GM19351 (cell line): ENCODE data around the gene TLX1.
"Not testable (repeated sequence)": the region's sequence is repeated elsewhere in the genome, so short reads cannot be mapped to it uniquely, and the experiment has no call there.

Experiments used
- ATAC-seq: cut with Tn5 transposase; IDR thresholded peaks from one replicate; pipeline ENCODE4 v1.9.1; 2021; ENCODE audit warnings: mild to moderate bottlenecking, moderate library complexity; ENCODE audit not compliant: unreplicated experiment

TLX1 gene

DNA sequence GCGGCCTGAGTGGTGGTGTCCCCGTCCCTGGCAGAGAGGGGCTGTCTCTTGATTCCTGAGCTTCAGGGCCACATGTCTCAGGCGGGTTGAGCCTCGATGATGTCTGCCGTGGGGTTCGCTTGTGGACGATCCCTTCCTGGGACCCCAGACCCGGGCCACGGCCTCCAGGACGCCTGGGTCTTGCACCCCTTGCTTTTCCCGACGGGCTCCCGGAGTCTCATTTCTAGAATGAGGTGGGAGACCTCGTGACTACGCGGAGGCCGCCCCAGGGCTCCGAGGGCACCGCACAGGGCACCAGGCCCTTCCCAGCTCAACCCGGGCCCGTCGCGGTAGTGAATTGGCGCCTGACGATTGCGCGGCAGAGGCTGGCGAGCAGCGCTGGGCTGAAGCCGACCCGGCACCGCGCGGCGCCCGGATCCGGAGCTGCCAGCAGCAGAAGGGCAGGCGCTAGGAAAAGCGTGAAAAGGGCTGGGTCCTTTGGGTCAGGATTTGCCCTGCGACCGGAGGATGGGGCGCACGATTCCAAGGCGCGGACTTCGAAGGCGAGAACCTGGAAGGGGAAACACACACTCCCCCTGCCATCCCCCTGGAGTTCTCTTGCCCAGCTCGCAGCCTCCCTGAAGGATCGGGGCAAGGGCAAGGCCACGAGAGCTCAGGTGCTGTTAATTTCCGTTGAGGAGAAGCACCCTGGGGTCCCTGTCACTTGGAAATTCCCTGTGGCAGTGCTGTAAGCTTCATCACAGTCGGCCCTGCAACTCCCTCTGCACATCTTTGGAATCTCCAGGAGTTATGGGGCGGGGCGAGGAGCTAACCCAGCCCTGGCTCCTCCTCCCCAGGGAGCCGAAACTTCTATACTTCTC is 15.5 kb downstream of the TLX1 start:
- no peak for ATAC-seq

DNA sequence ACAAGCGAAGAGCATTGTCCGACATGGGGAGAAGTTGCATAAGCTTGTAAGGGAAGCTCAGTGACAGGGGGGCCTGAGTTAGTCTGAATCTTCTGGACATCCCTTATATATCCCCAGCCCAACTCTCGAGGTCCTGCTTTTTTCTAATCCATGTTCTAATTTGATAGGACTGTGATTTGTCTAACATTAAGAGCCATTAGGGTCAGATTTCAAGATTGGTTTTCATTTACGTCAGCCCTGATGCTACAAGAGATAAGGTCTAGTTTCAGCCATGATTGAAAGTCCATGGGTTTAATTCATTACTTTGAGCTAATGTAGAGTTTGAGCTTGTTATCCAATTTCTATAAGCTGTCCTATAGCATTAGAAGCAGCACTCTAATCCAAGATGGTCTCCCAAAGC is 20.3 kb downstream of the TLX1 start:
- ATAC-seq: no peak

DNA sequence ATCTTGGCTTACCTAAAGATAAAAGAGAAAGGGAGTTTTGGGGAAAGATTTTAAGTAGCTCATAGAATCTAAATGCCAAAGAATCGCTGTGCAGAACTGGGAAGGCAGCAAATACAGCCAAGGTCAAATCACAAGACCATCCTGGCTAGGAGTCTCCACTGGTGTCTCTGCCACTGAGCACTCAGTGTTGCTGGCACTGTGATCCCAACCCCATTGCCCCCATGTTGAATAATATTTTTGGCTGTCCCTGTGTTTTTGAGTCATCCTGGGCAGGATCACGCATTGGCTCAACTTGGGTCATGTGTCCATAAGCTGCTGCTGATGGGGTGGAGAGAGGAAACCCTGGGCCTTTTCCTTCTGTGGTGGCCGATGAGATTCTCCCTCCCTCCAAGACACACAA is 21.2 kb downstream of the TLX1 start:
- ATAC-seq: no peak

DNA sequence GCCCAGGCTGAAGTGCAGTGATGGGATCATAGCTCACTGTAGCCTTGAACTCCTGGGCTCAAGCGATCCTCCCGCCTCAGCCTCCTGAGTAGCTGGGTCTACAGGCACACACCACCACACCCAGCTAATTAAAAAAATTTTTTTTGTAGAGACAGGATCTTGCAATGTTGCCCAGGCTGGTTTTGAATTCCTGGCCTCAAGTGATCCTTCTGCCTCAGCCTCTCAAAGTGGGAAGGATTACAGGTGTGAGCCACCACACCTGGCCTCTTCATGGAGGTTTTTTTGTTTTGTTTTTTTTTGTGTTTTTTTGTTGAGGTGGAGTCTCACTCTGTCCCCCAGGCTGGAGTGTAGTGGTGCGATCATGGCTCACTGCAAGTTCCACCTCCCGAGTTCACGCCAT is 23.4 kb downstream of the TLX1 start:
- not testable (repeated sequence) for ATAC-seq

DNA sequence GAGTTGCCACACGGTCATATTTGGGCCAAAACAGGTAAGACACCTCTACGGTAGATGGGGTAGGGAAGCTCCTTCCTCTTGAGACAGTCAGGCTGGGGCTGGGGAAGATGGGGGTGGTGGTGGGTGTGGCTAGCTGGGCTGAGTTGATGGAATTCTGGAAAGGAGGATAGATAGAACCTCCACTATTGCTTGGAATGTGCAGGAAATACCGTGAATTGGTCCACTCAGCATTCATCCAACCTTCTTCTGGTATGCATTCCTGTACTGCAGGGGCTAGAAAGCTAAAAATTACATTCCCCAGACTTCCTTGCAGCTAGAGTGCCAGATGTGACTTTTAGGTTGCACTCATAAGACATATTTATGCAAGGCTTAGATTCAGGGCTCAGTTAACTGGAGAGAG is 24.8 kb downstream of the TLX1 start:
- no peak for ATAC-seq

DNA sequence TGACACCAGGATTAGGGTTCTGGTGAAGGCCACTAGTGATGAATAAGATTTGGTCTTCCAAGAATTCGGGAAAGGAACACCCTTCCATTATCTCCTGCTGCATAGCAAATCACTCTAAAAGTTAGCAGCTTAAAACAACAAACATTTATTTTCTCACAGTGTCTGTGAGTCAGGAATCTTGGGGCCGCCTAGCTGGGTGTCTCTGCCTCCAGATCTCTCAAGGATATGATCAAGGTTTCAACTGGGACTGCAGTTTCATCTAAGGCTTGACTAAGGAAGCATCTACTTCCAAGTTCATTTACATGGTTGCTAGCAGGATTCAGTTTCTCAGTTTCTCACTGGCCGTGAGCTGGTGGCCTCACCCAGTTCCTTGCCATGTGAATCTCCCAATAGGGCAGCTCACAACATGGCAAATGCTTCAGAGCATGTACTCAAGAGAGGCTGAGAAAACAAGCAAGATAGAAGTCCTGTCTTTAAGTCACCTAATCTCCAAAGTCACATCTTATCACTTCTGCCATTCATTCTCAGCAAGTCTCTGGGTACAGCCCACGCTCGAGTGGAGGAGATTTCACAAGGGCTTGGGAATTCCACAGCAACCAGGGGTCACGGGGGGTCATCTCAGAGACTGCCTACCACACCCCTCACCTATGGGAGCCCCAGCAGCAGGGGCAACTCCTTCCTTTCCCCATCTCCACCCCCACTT is 26.8 kb downstream of the TLX1 start:
- no peak for ATAC-seq

DNA sequence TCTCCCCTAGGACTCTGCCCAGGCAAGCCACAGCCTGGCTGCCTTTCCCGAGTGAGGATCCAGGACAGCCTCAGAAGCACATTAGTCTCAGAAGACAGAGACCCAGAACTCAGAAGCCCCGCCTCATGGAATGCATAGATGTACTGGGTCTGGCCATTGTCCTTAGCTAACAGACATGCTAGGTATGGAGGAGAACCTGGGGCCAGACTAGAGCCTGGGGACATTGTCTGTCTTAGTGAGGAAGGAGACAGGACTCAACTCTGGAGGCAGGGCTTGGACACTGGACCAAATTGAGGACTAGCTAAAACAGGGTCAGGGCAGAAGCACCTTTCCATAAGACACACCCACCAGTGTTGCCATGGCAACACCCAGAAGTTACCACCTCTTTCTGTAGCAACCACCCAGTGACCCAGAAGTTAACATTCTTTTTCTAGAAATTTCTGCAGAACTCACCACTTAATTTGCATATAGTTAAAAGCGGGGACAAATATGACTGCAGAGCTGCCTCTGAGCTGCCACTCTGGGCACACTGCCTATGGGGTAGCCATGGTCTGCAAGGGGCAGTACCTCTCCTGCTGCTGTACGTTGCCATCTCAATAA is 27.5 kb downstream of the TLX1 start:
- ATAC-seq: no peak

DNA sequence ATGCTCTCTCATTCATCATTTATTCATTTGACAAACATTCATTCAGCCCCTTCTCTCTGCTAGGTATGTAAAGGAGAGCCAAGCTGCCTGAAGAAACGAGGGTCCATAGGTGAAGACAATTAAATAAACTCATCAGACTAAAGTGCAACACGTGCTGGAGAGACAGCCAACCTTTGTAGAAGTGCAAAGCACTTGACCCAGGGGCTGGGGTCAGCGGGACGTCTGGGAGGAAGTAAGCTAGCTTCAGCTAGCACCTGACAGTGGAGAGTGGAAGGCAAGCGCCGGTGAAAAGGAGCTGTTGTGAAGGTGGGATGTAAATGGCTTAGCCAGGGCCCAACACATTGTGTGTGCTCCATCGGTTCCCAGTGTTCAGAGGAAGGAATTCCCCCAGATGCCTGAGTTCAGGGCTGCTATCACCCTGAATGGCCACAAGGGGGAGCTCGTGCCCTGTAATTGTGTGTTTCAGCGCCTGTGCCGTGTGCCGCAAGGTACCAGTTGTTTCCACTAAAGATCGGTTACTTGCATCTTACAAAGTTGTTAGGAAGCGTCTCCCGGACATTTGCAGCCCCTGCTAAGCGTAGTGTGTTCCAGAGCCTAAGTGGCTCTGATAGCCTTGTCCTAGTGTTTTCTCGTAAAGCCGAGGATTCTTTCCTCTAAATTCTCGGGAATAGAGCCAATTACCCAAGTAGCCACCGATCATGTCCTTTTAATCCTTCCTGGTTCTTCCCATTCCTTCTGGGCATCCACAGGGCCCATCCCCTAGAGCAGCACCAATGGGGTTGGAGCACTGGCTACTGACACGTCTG is 30.6 kb downstream of the TLX1 start:
- ATAC-seq: no peak

DNA sequence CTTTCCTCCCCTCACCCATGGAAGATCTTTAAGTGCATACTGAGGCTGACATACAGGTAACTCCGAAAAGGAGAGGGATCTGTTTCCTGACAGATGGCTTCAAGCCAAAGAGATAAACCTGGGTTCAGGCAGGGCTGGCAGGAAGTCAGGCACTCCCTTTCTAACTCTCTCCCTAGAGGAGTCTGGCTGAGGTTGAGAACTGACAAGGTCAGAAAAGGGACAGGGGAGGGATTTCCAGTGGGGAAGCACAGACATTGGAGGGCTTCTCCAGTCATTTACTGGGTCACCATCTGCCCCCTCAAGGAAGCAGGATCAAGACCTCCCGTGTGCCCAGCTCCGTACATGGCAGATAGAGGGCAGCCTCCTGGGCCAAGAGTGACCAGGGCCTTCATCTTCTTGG is 31.6 kb downstream of the TLX1 start:
- ATAC-seq: no peak

DNA sequence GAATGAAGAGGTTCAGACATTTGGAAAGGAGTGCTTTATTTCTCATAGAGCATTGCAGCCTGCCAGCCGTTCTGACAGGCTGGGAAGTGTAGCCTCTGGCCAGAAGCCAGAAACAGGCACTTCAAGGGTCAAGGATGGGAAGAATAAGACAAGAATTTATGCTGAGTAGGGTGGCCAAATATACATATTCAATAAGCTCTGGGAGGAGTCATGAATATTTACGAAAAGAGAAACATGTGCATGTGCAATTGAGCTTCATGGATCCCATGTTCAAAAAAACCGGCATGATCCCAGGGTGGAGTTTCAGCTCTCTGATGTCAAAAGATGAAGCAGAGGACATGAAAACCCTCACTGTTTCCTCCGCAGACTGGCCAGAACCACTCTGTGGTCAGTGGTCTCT is 32.9 kb downstream of the TLX1 start:
- no peak for ATAC-seq

DNA sequence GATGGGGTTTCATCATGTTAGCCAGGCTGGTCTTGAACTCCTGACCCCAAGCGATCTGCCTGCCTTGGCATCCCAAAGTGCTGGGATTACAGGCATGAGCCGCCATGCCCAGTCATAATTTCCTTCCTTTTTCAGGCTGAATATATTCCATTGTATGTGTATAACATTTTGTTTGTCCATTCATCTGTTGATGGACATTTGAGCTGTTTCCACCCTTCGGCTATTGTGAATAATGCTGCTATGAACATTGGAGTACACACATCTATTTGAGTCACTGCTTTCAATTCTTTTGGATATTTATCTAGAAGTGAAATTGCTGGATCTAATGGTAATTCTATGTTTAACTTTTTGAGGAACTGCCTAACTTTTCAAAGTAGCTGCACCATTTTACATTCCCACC is 34.6 kb downstream of the TLX1 start:
- no peak for ATAC-seq

DNA sequence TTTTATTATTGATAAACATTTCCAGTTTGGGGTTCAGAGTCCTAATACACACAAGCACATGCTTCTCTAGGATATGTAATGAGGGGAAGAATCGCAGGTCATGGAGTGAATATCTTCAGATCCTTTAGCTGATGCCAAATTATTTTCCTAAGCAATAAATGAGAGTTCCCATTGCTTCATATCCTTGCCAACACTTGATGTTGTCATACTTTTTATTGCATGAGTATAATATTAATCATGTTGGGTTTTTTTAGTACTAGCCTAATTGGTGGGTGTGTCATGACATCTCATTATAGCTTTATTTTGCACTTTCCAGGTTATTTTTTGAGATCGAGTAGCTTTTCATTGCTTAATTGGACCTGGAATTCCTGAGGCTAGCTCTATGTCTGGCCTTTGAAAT is 35.3 kb downstream of the TLX1 start:
- ATAC-seq: no peak

DNA sequence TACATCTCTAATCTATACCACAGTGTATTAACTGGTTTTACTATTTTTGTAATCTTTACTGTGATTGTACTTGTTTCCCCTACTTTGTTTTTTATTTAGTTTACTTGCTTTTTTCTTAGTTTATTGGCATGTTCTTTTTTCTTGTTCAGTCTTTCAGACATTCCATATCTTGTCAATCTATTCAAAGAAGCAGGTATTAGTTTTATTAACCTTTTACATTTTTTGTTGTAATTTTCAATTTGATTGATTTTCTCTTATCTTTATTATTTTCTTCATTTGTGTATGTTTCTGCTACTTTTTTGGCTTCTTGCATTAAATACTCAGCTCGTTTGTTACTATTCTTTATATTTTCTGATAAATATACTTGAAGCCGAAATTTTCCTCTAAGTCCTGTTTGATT is 41.6 kb downstream of the TLX1 start:
- ATAC-seq: no peak

DNA sequence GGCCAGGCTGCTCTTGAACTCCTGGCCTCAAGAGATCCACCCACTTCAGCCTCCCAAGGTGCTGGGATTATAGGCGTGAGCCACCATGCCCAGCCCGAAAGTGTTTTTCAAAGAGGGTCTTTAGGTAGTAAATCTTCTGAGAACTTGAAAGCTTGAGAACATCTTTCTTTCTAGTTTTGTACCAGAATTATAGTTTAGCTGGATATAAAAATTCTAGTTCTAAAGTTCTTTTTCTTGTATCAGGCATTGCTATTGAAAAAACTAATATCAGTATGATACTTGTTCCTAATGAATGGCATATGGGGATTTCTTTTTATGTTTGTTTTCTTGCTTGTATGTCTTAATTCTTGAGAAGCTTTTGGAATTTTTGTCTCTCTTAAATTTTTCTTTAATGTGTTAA is 43.2 kb downstream of the TLX1 start:
- ATAC-seq: no peak

DNA sequence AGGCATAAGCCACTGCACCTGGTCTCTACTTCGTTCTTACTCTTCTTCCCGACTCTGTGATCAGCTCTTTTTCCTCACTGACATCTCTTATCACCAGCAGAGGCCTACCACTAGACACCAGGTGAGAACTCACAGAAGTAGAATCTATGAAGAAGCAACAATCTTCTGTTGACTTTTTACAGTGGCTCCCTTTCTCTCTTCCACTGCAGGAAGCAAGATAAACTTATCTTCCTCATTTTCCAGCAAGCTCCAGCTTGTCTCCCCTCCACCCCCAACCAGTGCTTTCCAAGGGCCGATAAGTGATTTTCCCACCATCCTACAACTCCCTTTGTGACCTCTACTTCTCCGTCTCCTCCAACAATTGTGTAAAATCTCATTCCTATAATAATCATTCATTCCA is 45.5 kb downstream of the TLX1 start:
- ATAC-seq: no peak

DNA sequence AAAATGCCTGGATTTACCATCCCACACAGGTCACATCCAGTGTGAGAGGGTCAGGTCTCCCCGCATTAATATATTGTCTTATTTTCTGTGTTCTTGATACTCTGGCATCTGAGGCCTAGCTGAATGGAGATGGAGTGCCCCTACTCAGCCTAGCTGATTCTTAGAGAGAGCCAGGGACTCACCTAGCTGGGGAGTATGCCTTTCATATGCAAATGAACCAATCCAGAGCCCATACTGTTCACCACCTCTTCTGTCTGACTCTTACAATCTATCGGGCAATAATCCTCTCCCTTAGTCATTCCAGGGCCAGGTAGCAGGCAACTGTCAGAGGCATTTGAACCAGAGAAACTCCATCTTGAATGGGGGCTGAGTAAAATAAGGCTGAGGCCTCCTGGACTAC is 51.8 kb downstream of the TLX1 start:
- no peak for ATAC-seq

DNA sequence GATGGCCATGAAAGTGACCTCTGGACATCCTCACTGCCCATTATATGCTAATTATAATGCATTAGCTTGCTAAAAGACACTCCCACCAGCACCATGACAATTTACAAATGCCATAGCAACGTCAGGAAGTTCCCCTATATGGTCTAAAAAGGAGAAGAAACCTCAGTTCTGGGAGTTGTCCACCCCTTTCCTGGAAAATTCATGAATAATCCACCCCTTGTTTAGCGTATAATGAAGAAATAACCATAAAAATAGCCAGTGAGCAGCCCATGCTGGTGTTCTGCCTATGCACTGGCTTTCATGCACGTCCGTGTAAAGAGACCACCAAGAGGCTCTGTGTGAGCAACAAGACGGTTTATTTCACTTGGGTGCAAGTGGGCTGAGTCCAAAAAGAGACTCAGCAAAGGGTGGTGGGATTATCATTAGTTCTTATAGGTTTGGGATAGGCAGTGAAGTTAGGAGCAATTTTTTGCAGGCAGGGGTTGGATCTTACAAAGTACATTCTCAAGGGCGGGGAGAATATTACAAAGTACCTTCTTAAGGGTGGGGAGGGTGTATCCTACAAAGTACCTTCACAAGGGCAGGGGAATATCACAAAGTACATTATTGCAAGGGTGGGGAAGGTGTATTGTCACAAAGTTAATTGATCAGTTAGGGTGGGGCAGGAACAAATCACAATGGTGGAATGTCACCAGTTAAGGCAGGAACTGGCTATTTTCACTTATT is 52.5 kb downstream of the TLX1 start:
- no peak for ATAC-seq
